GM18508 (cell line): ENCODE data around the gene RBM10.

Source experiments
- ATAC-seq: cut with Tn5 transposase; IDR thresholded peaks from one replicate; pipeline ENCODE4 v1.9.1; 2021; ENCODE audit warnings: moderate number of reproducible peaks; ENCODE audit not compliant: insufficient read depth, unreplicated experiment

RBM10 gene

GRCh38 chrX:47146121-47146935, 1.3 kb downstream of the RBM10 start:
- no peak for ATAC-seq

GRCh38 chrX:47146936-47147859, 2.2 kb downstream of the RBM10 start:
- ATAC-seq: no peak

- no peak for ATAC-seq
Observed at GRCh38 chrX:47148946-47149345, 3.9 kb downstream of the RBM10 start.

GRCh38 chrX:47151435-47151834, 6.4 kb downstream of the RBM10 start:
- no peak for ATAC-seq

- ATAC-seq: no peak
Observed at GRCh38 chrX:47156611-47157520, 11.8 kb downstream of the RBM10 start.

DNA sequence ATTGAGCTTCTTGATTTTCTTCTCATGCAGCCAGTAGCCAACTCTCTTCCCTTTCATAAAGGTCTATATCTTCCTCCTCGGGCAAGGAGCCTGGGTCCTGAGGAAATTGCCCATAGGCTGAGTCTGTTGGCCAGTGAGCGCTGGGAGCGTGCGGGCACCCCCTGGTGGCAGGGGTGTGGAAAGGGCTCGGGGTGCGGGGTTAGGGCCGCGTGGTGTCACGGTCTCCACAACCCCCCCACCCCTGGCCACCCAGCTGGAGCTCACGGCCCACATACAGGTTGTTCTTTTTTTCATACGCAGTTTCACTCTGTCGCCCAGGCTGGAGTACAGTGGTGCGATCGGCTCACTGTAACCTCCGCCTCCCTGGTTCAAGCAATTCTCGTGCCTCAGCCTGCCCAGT, 13.1 kb downstream of the RBM10 start:
- ATAC-seq: no peak

DNA sequence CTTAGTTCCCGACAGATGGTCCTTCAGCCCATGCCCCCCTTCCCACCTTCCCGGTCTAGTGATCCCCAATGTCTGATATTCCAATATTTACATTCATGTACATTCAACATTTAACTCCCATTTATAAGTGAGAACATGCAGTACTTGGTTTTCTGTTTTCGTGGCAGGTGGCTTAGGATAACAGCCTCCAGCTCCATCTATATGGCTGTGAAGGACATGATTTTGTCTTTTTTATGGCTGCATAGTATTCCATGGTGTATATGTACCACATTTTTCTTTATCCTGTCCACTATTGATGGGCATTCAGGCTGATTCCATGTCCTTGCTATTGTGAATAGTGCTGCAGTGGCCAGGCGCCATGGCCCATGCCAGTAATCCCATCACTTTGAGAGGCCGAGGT, 13.8 kb downstream of the RBM10 start:
- no peak for ATAC-seq

- ATAC-seq: no peak
Observed at GRCh38 chrX:47160781-47161180, 15.8 kb downstream of the RBM10 start.

DNA sequence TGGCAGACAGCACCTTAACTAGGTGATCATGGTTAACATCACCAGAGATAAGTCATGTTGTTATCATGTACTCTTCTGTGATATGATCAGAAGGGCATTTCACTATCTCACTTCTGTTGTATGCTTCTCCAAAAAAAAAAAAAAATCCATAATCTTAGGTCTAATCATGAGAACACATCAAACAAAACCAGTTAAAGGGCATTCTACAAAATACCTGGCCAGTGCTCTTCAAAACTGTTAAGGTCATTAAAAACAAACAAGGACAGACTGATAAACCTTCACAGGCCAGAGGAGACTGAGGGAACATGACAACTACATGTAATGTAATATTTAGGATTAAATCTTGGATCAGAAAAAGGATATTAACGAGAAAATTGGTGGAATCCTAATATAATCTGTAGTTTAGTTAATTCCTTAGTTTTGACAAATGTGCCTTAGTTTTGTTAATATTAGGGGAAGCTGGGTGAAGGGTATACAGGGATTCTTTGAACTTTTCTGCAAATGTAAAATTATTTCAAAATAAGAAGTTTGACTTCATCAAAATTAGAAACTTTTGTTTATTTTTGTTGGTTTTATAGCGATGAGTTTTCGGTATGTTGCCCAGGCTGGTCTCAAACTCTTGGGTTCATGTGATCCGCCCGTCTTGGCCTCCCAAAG, 18.0 kb downstream of the RBM10 start:
- ATAC-seq: no peak

DNA sequence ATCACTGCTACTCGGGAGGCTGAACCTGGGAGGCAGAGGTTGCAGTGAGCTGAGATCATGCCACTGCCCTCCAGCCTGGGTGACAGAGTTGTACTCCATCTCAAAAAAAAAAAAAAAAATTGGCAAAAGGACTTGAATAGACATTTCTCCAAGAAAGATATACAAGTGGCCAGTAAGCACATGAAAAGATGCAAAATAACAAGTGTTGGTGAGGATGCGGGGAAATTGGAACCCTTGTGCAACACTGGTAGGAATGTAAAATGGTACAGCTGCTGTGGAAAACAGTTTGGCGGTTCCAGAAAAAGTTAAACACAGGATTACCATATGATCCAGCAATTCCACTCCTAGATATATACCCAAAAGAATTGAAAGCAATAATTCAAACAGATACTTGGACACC, 19.4 kb downstream of the RBM10 start:
- no peak for ATAC-seq

- no peak for ATAC-seq
Observed at GRCh38 chrX:47166126-47166525, 21.1 kb downstream of the RBM10 start.

DNA sequence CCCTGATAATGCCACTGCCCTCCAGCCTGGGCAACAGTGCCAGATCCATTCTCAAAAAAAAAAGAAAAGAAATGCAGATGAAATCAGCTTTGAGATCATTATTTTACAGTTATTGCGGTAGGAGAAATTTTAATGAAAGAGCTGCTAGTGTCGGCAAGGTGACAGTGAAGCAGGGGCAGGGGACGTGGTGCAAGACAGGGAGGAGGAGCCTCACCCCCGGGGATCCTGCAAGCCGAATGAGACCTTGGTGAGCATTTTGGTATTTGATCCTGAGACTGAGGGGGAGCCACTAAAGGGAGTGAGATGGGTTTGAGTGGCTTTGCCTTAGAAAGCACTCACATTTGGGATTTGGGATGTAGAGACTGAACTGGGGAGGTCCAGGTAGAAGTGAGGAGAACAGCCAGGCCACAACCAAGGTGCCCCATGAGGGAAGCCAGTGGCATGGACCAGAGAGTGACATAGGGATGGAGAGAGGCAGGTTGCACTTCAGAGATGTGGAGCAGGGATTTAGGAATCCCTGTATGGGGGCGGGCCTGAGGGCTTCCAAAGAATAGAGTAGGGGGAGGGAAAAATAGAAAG, 23.6 kb downstream of the RBM10 start:
- no peak for ATAC-seq

DNA sequence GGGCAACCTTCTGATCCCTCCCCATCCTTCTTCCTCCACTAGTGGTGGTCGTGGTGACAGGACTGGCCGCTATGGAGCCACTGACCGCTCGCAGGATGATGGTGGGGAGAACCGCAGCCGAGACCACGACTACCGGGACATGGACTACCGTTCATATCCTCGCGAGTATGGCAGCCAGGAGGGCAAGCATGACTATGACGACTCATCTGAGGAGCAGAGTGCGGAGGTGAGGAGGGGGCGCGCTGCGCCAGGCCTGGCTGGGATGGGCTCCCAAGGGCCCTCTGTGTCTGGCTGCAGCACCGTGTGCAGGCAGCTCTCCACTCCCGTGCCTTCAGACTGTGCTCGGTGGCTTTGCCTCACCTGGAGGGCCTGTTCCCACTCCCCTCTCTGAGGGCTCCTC, 24.3 kb downstream of the RBM10 start:
- ATAC-seq: no peak

DNA sequence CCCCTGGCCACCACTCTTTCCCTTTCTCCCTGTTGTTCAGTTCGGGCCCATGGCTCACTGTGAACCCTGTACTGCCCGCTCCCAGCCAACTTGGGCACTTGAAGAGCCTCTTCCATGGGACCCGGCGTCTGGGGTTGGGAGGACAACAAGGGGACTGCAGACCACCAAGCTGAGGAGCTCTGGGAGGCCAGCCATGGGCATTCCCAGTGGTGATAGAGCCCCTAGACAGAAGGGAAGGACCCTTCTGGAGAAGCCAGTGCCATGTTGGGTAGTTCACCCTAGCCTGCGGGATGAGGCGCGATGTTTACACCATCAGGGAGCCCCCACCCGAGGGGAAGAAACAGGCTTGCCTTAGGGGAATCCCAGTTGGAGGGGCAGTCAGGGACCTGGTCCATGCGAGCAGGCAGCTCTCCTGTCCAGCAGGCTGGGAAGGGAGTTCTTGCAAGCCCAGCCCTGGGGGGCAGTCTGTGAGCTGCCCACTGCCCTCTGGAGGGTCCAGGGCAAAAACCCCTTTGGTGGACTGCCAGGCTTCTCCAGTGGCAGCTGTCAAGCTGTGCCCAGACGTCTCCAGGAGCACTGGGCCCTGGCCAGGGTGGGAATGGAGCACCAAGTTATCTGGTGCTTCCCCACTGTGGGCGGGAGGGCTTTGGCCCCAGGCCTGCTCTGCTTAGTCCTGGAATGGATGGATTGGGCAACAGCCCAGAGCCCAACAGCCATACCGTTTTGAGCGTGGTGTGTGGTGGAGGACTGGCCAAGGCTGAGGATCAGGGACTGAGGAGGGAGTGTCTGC, 24.9 kb downstream of the RBM10 start:
- ATAC-seq: no peak

DNA sequence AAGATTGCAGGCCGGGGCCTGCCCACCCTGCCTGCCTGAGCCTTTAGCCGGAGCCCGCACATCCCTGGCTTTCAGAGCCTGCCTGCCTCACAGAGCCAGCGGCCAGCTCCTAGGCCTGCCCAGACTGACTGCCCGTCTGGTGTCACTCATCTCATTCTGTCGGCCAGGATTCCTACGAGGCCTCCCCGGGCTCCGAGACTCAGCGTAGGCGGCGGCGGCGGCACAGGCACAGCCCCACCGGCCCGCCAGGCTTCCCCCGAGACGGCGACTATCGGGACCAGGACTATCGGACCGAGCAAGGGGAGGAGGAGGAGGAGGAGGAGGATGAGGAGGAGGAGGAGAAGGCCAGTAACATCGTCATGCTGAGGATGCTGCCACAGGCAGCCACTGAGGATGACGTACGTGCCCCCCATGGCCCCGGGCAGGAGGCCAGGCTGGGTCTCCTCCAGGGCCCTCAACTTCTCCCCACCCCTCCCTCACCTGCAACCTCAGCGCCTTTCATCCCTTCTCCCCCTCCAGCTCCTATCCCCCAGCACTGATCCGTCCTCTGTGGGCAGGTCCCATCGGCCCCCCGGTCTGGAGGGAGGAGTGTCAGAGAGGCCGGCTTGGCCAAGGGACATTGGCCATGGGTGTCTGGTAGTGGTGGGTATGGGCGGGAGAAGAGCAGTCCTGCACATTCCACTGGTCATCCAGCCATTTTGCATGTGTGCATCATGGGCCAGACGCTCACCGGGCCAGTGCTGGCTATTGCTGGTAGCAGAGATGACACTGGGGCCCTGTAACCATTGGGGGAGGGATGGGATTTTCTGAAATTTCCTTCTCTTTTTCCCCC, 26.1 kb downstream of the RBM10 start:
- no peak for ATAC-seq

DNA sequence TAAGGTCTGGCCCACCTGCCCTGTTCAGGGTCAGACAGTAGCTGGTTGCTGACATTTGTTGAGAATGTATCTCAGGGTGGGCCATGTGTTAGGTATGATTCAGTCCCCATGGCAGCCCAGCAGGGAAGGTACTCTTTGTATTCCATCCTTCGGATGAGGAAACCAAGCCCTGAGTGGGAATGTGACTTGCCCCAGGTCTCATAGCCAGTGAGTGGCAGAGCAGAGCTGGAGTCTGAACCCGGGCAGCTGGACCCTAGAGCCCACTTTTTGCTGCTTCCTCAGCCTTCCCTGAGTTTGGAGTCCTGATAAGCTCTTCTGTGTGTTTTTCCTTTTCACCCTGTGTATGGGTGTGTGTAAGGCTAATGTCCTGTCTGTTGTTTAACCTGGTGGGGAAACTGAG, 27.0 kb downstream of the RBM10 start:
- ATAC-seq: no peak

- no peak for ATAC-seq
Observed at GRCh38 chrX:47172549-47172948, 27.5 kb downstream of the RBM10 start.
